Measurements from ENCODE around the gene SGCD. TPM values are rescaled to one million over a fixed set of nuclear protein-coding genes. Genes with fewer than 3 reads are reported as not detected.
A peak's percentile ranks its signal among the peaks of the same experiment; 100 is the strongest.

SGCD gene
- total RNA-seq, 4 donors from 2014 or later: 0.83 to 9.6 (median 1.9) TPM

DNA sequence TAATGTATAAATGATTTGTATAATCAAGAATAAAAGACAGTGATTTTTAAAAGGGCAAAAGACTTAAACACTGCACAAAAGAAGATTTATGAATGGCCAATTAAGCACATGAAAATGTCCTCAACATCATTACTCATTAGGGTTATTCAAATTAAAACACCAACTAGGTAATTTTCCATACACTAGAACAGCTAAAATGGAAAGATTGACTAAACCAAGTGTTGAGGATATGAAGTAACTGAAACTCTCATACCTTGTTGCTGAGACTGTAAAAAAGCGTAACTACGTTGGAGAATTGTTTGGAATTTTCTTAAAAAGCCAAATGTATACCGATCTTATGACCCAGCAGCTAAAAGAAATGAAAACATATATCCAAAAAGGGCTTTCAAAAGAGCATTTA, 144.9 kb downstream of the SGCD start:
- TF ChIP-seq, protein P1, sequence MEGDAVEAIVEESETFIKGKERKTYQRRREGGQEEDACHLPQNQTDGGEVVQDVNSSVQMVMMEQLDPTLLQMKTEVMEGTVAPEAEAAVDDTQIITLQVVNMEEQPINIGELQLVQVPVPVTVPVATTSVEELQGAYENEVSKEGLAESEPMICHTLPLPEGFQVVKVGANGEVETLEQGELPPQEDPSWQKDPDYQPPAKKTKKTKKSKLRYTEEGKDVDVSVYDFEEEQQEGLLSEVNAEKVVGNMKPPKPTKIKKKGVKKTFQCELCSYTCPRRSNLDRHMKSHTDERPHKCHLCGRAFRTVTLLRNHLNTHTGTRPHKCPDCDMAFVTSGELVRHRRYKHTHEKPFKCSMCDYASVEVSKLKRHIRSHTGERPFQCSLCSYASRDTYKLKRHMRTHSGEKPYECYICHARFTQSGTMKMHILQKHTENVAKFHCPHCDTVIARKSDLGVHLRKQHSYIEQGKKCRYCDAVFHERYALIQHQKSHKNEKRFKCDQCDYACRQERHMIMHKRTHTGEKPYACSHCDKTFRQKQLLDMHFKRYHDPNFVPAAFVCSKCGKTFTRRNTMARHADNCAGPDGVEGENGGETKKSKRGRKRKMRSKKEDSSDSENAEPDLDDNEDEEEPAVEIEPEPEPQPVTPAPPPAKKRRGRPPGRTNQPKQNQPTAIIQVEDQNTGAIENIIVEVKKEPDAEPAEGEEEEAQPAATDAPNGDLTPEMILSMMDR (IDR thresholded peaks at IDR 0.05): no peak
- no peak for TF ChIP-seq POLR2A (IDR thresholded peaks at IDR 0.05)
- H3K9me3 ChIP-seq: no peaks in the 10 kb centered on the region
- H3K4me3 ChIP-seq: no peak overlapping the region
- no peak overlapping the region for H3K27ac ChIP-seq
- no peak for DNase-seq
- no peaks in the 10 kb centered on the region for H3K27me3 ChIP-seq
- no peaks in the 10 kb centered on the region for H3K36me3 ChIP-seq
- no peaks in the 10 kb centered on the region for H3K4me1 ChIP-seq

DNA sequence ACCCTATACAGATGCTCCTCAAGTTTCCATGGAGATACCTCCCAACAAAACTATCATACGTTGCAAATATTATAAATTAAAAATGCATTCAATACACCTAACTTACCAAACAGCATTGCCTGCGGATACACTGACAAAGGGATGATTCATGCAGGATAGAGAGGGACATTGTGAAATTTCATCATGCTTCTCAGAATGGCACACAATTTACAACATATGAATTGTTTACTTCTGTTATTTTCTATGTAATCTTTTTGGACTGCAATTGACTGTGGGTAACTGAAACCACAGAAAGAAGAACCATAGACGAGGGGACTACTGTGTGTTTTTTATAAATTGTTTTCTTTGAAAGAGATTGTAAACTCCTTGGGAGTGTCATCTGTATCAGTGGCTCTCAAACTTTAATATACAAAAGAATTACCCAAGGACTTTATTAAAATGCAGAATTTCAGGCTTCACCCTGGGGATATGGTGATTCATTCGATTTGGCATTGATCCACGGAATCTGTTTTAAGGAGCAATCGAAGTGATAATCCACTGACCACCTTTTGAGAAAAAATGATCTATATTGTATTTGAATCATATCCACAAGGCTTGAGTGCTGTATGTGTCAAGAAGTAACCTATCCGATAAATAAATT, 146.4 kb downstream of the SGCD start:
- H3K36me3 ChIP-seq: no peaks in the 10 kb centered on the region
- no peak for TF ChIP-seq POLR2A (IDR thresholded peaks at IDR 0.05)
- TF ChIP-seq, protein P1 (IDR thresholded peaks at IDR 0.05): no peak
- DNase-seq: no peak
- no peaks in the 10 kb centered on the region for H3K4me1 ChIP-seq
- H3K27ac ChIP-seq: peak overlapping the region in 1 of 4 donors; percentile 4
- H3K27me3 ChIP-seq: no peaks in the 10 kb centered on the region
- no peaks in the 10 kb centered on the region for H3K9me3 ChIP-seq
- no peak overlapping the region for H3K4me3 ChIP-seq

DNA sequence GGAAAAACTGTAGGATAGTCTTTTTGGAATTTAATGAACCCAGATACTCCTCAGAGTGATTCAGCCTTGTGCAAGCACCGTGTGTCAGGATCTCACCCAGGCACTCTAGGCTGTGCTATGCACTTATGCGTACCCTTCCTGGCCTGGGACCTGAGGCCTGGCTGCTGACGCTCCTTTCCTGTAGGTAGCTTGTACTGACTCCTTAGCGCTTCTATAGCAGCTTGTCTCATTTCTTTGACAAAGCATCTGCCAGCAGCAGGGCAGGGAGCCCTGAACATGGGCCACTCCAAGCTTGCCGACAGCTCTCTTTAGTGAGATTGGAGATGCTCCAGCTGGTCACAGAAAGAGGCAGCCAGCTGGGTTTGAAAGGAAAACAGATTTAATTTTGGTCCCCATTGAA, 147.3 kb downstream of the SGCD start:
- no peaks in the 10 kb centered on the region for H3K36me3 ChIP-seq
- H3K27me3 ChIP-seq: no peaks in the 10 kb centered on the region
- no peaks in the 10 kb centered on the region for H3K9me3 ChIP-seq
- TF ChIP-seq, protein P1 (IDR thresholded peaks at IDR 0.05): no peak
- no peak for TF ChIP-seq POLR2A (IDR thresholded peaks at IDR 0.05)
- DNase-seq: no peak
- peak overlapping the region in 2 of 4 donors; percentile 4 to 19 for H3K27ac ChIP-seq
- H3K4me1 ChIP-seq: no peaks in the 10 kb centered on the region
- no peak overlapping the region for H3K4me3 ChIP-seq

DNA sequence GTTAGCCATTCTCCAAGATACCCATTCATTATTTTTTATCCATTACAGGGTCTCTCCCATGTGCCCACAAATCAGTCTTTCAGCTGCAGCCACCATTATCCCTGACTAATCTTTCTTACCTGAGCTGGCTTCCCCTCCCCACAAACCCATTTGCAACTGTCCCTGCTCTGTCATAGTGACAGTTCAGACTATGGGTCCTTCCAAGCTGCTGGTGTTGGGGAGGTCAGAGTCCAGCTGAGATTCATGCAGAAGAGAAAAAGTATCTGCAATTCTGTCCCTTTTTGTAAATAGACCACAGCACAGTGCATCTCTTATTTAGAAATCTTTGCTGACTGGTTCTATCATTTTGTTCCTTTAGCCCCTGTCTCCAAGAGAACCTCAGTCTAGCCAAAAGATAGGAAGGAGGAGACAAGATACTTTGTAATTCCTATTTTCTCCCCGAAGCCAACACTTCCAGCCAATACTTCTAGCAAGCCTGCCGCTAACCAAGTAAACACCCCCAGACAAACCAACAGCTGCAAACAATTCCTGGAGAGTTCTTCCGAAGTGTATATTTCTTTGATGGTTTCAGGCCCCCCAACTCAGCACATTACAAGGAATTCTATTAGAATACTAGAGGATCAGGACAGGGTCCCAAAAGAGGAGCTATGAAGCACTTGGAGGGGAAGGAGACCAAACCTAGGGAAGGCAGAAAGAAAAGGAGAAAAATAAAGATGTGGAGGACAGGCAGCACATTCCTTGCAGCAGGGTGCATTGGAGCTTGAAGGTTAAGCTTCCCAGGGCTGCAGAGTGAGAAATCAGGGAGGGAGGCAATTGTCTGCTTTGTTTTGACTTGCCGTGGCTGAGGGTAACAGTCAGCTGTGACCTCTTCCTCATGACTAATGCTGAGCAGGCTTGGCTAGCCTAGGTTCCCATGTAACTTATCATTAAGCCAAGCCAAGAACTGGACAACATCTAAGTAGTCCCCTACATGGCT, 148.5 kb downstream of the SGCD start:
- Histone ChIP-seq H3K27me3 (no peaks in the 10 kb centered on the region), H3K4me1 (no peaks in the 10 kb centered on the region), H3K4me3 (no peak overlapping the region), H3K27ac (peak overlapping the region in 2 of 4 donors; percentile 43 to 55), H3K9me3 (no peaks in the 10 kb centered on the region), H3K36me3 (no peaks in the 10 kb centered on the region)
- TF ChIP-seq POLR2A (IDR thresholded peaks at IDR 0.05): no peak
- TF ChIP-seq, protein P1 (IDR thresholded peaks at IDR 0.05): no peak
- DNase-seq: no peak

DNA sequence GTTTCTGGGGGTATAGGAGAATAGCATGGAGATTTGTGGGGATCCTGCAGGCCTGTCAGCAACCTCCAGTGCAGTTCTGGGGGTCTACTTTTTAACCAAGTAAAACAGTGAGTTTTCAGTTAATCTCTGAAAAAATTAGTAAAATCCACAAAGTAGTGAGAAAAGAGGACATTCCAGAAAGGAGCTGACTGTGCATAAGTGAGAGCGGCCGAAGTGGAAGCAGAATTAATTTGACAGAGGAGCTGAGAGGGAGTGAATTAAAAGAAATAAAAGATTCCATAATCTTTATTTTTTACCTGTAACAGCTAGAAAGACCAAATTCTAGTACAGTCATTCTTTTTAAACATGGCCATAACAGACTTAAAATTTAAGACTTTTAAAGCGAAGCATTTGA, 149.2 kb downstream of the SGCD start:
- H3K27ac ChIP-seq: peak overlapping the region in 1 of 4 donors; percentile 55
- H3K36me3 ChIP-seq: no peaks in the 10 kb centered on the region
- no peak for DNase-seq
- TF ChIP-seq, protein P1 (IDR thresholded peaks at IDR 0.05): no peak
- H3K4me1 ChIP-seq: no peaks in the 10 kb centered on the region
- no peaks in the 10 kb centered on the region for H3K27me3 ChIP-seq
- no peak overlapping the region for H3K4me3 ChIP-seq
- H3K9me3 ChIP-seq: no peaks in the 10 kb centered on the region
